Hematopoietic multipotent progenitor cell treated with erythropoietin and hydrocortisone succinate and interleukin-3 and kit ligand, for 8 days (in vitro differentiated cells): ENCODE measurements around the gene FUT1.

Experiments
- DNase-seq: peaks from one replicate; pipeline ENCODE4 v3.0.0-alpha.2; 2015

Gene FUT1

DNA sequence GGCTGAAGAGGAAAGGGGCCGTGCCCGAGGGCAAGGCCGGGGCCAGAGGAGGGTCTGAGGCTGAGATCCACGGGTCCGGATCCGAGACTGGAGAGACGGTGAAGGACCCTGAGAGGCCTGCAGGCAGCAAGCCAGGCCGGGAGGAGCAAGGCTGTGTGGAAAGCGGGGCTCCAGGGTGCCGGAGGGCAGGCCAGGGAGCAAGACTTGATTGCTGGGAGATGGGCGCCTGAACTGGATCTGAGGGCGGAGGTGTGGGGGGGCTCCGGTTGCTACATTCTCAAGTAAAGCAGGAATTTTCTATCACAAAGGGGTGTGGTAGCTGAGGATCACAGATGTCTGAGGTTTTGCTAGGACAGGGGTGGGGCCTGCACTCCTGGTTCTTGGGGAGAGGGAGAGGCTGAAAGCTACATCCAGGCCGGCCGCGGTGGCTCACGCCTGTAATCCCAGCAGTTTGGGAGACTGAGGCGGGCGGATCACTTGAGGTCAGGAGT, 36.7 kb downstream of the FUT1 start:
- DNase-seq: no peak

DNA sequence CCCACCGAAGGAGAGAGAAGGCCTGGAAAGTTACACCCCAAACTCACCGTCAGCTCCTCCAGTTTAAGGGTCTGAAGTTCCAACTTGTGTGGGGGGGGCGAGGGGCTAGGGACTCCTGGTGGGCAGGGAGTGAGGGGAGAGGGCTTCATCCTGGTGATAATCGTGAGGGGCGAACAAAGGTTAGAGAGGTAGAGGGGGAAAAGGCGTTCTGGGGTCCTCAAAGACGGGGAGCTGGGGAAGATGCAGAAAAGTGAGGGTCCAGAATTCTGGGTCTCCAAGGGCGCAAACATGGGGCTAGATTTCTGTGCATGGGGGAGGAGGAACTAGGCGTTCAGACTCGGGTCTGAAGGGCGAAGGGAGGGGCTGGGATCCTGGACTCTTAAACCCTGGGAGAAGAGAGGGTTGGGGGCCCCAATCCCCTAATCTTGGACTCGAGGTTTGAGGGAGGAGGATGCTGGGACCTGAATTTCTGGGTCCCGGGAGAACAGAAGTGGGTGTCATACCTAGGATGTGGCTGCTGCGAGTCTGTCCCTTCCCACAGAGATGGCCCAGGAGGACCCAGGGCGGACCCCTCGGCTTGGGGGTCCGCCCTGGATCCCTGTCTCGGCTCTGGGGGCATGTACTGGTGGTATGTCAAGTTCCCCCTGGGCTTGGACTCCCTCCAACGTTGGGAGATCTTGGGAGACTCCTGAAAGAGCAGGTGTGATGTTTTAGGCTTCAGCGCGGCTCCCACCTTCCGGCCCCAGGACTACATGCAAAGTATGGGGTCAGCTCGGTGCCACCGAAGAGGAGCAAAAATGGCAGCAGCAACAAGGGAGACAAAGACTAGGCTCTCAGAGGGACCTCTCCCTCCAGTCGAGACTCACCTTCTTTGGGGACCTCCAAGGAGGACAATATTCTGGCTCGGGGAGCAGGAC, 37.4 kb downstream of the FUT1 start:
- DNase-seq: no peak

DNA sequence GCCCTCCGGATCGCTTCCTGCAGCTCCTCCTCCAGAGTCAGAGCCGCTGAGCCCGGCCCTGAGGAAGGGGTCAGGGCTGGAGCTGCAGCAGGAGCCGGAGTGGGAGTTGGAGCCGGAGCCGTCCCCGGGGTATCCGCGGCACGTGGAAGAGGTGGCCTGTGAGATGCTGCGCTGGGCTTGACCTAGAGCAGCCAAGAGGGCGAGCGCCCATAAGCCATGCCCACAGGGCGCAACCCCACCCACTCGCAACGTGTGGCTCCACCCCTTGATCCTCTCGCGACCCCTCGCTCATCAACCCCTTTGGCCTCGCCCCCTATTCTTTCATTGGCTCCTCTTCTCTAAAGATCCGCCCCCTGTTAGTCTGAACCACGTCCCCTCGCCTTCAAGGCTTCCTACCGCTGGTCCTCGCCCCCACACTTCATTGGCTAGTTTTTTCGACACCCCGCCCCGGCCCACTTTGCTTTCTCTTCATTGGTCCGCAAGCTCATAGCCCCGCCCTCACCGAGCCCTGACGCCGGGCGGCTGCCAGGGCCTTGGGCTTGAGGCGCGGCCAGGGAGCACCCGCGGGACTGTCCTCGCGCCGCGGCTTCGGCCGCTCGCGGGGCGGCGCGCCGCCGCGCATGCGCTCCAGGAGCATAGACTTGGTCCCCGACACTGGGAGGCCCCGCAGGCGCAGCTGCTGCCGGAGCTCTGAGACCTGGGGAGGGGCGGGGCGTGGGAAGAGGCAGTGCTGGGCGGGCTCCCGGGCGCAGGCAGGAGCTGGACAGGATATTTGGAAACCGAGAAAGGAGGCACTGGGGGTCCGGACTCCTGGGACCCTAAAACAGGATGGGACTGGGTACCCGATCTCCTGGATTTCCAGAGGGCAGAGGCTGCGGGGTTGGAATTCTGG, 38.3 kb downstream of the FUT1 start:
- DNase-seq: peak; percentile 99

DNA sequence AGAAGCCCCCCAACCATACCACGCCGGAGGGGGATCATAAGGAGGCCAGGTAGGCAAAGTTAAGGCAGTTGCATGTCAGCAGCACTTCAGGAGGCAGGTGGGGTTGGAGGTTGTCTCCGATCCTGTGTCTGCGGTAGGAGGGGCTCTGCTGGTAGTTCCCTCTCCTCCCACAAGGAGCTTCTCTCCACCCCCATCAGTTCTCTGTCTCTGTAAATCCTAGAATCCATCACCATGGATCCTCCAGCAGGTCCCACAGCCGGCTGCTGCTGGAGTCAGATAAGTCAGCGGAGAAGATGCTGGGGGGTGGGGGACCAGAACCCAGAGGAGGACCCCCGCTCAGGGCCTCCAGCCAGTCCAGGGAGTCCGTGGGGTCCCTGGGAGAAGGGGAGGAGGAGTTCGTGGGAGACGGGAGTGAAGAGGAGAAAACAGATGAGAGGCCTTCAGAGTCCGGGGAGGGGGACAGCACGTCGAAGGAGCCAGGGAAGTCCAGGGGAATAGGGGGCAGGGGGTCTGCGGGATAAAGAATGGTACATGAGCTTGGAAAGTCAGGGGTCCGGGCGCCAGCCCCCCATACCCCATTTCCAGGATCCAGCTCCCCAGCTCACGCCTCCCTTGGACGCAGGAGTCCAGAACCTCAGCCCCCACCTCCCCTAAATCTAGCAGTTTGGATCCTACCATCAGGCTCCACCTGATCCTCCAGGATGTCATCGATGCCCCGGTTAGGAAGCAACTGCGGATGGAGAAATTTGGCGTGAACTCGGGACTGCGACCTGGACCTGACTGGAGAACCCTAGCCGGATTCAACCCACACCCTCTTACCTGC, 39.2 kb downstream of the FUT1 start:
- DNase-seq: peak; percentile 34

DNA sequence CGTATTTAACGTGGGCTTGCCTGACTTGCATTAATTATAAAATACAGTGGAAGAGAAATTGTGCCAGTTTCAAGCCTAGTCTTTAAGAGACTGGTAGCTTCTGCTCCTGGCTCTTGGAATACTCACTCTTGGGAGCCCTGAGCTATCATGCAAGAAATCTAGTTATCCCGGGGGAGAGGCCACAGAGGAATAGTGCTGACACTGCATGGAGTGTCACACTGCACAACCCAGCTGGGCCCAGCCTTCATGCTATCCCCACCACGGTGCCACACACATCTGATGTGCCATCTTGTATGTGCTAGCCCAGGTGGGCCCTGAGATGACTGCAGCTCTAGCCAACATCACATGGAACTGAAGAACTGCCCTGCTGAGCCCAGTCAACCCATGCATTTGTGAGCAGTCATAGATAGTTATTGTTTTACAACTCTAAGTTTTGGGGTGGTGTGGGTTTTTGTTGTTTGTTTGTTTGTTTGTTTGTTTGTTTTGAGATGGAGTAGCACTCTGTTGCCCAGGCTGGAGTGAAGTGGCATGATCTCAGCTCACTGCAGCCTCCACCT, 41.3 kb downstream of the FUT1 start:
- DNase-seq: no peak

DNA sequence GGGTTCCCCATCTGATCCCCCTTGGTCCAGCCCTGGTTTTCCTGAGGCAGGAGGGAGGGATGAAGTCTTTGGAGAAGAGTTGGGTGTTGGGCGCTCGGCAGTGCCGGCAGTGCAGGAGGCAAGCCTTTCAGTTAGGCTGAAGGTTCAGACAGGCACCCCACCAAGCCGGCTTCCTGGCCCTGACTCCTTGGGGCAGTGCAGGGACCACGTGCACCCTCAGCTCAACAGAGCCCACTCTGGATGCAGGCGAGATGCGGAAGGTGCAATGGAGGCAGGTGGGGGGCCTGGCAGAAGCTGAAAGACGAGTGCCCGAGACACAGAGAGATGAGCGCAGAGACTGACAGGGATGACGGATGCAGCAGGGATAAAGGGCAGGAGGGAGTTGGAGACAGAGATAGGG, 44.0 kb downstream of the FUT1 start:
- no peak for DNase-seq

DNA sequence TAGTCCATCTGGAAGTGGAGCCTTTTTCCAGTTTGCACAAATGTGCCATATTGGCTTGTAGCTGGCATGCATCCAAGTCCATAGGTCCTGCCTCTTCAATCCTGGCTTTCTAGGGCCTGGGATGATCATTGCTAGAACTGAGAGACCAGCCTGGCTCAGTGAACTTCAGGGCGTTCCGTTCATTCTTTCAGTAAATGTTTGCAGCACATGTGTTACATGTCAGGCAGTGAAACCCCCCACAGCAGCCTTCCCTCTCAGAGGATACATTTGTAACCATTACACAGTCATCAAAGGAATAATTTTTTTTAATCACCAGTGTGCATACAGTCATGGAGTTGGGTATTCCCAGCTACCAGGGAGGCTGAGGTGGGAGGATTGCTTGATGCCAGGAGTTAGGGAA, 47.0 kb downstream of the FUT1 start:
- no peak for DNase-seq

DNA sequence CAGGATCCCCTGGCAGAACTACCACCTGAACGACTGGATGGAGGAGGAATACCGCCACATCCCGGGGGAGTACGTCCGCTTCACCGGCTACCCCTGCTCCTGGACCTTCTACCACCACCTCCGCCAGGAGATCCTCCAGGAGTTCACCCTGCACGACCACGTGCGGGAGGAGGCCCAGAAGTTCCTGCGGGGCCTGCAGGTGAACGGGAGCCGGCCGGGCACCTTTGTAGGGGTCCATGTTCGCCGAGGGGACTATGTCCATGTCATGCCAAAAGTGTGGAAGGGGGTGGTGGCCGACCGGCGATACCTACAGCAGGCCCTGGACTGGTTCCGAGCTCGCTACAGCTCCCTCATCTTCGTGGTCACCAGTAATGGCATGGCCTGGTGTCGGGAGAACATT, 49.1 kb downstream of the FUT1 start:
- DNase-seq: no peak

DNA sequence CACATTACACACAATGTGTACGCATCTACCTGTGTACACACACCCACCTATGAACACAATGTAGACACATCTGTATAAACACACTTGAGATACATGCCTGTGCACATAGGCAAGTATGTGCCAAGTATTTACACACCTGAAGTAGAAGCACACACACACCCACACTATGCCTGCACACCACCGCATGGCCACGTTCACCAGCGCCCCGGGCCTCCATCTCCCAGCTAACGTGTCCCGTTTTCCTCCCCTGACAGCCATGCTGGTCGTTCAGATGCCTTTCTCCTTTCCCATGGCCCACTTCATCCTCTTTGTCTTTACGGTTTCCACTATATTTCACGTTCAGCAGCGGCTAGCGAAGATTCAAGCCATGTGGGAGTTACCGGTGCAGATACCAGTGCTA, 49.7 kb downstream of the FUT1 start:
- no peak for DNase-seq

DNA sequence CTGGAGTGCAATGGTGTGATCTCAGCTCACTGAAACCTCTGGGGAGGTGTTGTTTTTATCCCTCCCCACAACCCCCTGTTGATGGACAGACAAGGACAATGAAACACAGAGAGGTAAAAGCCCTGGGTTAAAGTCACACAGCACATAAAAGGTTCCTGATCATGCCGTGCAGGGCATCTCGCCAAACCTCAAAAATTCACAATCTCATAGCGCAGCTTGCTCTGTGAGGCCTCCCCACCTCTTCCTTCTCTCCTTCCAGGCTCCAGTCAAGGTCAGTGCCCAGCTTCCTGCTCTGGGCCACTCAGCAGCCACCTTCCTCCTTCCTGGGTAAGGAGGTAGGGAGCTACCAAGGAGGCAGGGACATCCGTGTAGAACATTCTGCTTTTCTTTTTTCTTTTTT, 54.4 kb downstream of the FUT1 start:
- DNase-seq: peak; percentile 92
